GM12891 (cell line): ENCODE data around the gene PCK1.

Experiments used
- POLR2A ChIP-seq: IDR thresholded peaks from 2 replicates; pipeline ENCODE4 v1.6.1; 2011; ENCODE audit warnings: low read depth, low read length, control low read depth
- POLR2AphosphoS5 ChIP-seq: IDR thresholded peaks from 2 replicates; pipeline ENCODE4 v1.6.1; 2011; ENCODE audit warnings: low read depth, low read length, control low read depth
- SPI1 ChIP-seq: IDR thresholded peaks from 2 replicates; pipeline ENCODE4 v1.6.1; 2011; ENCODE audit warnings: low read depth, low read length, control low read depth
- TAF1 ChIP-seq: IDR thresholded peaks from 2 replicates; pipeline ENCODE4 v1.6.1; 2011; ENCODE audit warnings: low read depth, low read length, control low read depth

DNA sequence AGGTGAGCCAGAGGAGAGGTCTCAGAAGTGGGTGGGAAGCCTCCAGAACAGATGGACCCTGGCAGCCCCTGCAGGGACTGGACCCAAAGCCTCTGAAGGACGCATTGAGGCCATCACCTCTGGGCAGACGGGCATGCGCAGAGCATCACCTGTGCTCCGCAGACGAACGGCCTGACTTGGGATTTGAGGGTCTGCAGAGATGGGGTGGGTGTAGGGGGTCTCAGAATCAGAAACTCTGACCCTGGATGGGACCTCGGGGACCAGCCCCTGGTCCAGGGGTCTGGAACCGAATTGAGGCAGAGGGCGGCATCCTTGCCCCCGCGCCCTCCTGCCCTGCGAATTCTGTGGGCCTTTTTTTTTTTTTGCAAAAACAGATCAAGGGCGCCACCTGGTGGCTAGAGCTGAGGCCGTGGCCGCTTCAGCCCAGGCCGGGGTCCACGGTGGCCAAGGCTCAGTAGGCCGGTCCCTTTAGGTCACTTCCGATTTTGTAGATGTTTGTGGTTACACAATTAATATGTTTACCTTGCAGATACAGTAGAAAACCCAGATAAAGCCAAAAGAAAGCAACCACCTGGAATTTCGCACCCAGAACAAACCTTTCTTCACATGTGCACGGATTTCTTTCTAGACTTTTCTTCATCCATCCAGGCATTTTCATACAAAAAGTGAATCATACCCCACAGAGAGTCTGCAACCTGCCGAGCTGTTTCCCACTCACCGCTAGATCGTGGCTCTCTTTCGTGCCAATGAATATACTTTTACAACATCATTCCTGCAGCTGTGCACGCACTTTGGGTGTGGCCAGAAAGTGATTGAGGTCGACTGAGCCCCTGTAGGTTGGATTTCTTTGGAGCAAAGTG, 33.4 kb downstream of the PCK1 start:
- TF ChIP-seq POLR2AphosphoS5 (no peak), POLR2A (no peak), SPI1 (no peak), TAF1 (no peak)
